Measurements from ENCODE around the gene AHDC1. TPM values are rescaled to one million over a fixed set of nuclear protein-coding genes. Genes with fewer than 3 reads are reported as not detected.

AHDC1 gene
- total RNA-seq, 2 experiments from 2014 or later: 6.5 to 13.8 TPM

GRCh38 chr1:27590917-27591508 is 12.9 kb downstream of the AHDC1 start:
- Histone ChIP-seq H3K27ac (ENCODE audit: low read depth, low read length, poor library complexity, severe bottlenecking) (no peak overlapping the region), H3K36me3 (ENCODE audit: insufficient read depth, low read length) (no peaks in the 10 kb centered on the region), H3K4me2 (ENCODE audit: low read length) (no peak overlapping the region), H3K4me1 (ENCODE audit: insufficient read depth, low read length, poor library complexity, severe bottlenecking) (no peaks in the 10 kb centered on the region), H3K4me3 (ENCODE audit: low read depth, low read length, poor library complexity, severe bottlenecking) (no peak overlapping the region), H3K79me2 (ENCODE audit: insufficient read depth, low read depth, low read length) (no peaks in the 10 kb centered on the region), H3K9me2 (ENCODE audit: insufficient read depth, low read length) (no peaks in the 10 kb centered on the region), H2AFZ (ENCODE audit: low read length) (no peak overlapping the region), H4K20me1 (ENCODE audit: insufficient read depth, low read length) (no peaks in the 10 kb centered on the region), H3K9me3 (ENCODE audit: low read length) (no peaks in the 10 kb centered on the region)
- intact Hi-C loops (cut with micrococcal nuclease; ENCODE audit: unreplicated experiment): no loop called here
- no peak for DNase-seq (ENCODE audit: low spot score)
- TF ChIP-seq CTCF (conservative IDR thresholded peaks at IDR 0.05; ENCODE audit: low read length) (no peak), EZH2phosphoT487 (IDR thresholded peaks at IDR 0.05; ENCODE audit: borderline replicate concordance, low read depth, low read length) (no peak)
- ChIA-PET POLR2A (interaction anchor here (0.5 kb wide), 1 partner anchor 251 kb away, joined by 4 read pairs; no protein-coding TSS in a partner anchor), CTCF (ENCODE audit: unreplicated experiment) (no interaction called here)
- BruUV-seq (replicated peaks): no TSS peak

- intact Hi-C loops (cut with micrococcal nuclease; ENCODE audit: unreplicated experiment): no loop called here
- no peak overlapping the region for H3K4me2 ChIP-seq (ENCODE audit: low read length)
- H3K27ac ChIP-seq (ENCODE audit: low read depth, low read length, poor library complexity, severe bottlenecking): no peak overlapping the region
- no peaks in the 10 kb centered on the region for H3K79me2 ChIP-seq (ENCODE audit: insufficient read depth, low read depth, low read length)
- no peak for DNase-seq (ENCODE audit: low spot score)
- H3K9me2 ChIP-seq (ENCODE audit: insufficient read depth, low read length): no peaks in the 10 kb centered on the region
- H3K4me1 ChIP-seq (ENCODE audit: insufficient read depth, low read length, poor library complexity, severe bottlenecking): no peaks in the 10 kb centered on the region
- BruUV-seq (replicated peaks): no TSS peak
- H3K9me3 ChIP-seq (ENCODE audit: low read length): no peaks in the 10 kb centered on the region
- H3K36me3 ChIP-seq (ENCODE audit: insufficient read depth, low read length): no peaks in the 10 kb centered on the region
- no peak overlapping the region for H2AFZ ChIP-seq (ENCODE audit: low read length)
- no peak overlapping the region for H3K4me3 ChIP-seq (ENCODE audit: low read depth, low read length, poor library complexity, severe bottlenecking)
- H4K20me1 ChIP-seq (ENCODE audit: insufficient read depth, low read length): no peaks in the 10 kb centered on the region
- ChIA-PET CTCF (ENCODE audit: unreplicated experiment) (no interaction called here), POLR2A (interaction anchor here (0.8 kb wide), 1 partner anchor 42 kb away, joined by 4 read pairs; no protein-coding TSS in a partner anchor)
- TF ChIP-seq CTCF (conservative IDR thresholded peaks at IDR 0.05; ENCODE audit: low read length) (no peak), EZH2phosphoT487 (IDR thresholded peaks at IDR 0.05; ENCODE audit: borderline replicate concordance, low read depth, low read length) (no peak)
These were observed 14.0 kb downstream of the AHDC1 start for GRCh38 chr1:27589841-27590426.

GRCh38 chr1:27589441-27589840 is 14.5 kb downstream of the AHDC1 start:
- no peak overlapping the region for H3K4me3 ChIP-seq (ENCODE audit: low read depth, low read length, poor library complexity, severe bottlenecking)
- no peaks in the 10 kb centered on the region for H3K79me2 ChIP-seq (ENCODE audit: insufficient read depth, low read depth, low read length)
- CTCF ChIA-PET (ENCODE audit: unreplicated experiment): no interaction called here
- BruUV-seq (replicated peaks): no TSS peak
- intact Hi-C loops (cut with micrococcal nuclease; ENCODE audit: unreplicated experiment): no loop called here
- no peaks in the 10 kb centered on the region for H4K20me1 ChIP-seq (ENCODE audit: insufficient read depth, low read length)
- no peak overlapping the region for H3K27ac ChIP-seq (ENCODE audit: low read depth, low read length, poor library complexity, severe bottlenecking)
- no peak for DNase-seq (ENCODE audit: low spot score)
- no peak overlapping the region for H3K4me2 ChIP-seq (ENCODE audit: low read length)
- no peaks in the 10 kb centered on the region for H3K9me3 ChIP-seq (ENCODE audit: low read length)
- H3K9me2 ChIP-seq (ENCODE audit: insufficient read depth, low read length): no peaks in the 10 kb centered on the region
- H2AFZ ChIP-seq (ENCODE audit: low read length): no peak overlapping the region
- no peaks in the 10 kb centered on the region for H3K4me1 ChIP-seq (ENCODE audit: insufficient read depth, low read length, poor library complexity, severe bottlenecking)
- no peaks in the 10 kb centered on the region for H3K36me3 ChIP-seq (ENCODE audit: insufficient read depth, low read length)
- POLR2A ChIA-PET: no interaction called here
- no peak for TF ChIP-seq CTCF (conservative IDR thresholded peaks at IDR 0.05; ENCODE audit: low read length)
